HUES6 (cell line): ENCODE results near the gene TMEM151A.
"Not testable (repeated sequence)": the region's sequence is repeated elsewhere in the genome, so short reads cannot be mapped to it uniquely, and the experiment has no call there.

ENCODE experiments used
- H3K27ac ChIP-seq: 2 replicates; pipeline ENCODE4 v1.7.0; 2013; ENCODE audit warnings: low read depth, mild to moderate bottlenecking, low read length, inconsistent platforms
- H3K27me3 ChIP-seq: 2 replicates; pipeline ENCODE4 v1.6.1; 2013; ENCODE audit warnings: low read length; ENCODE audit not compliant: control insufficient read depth, insufficient read depth
- H3K36me3 ChIP-seq: 2 replicates; pipeline ENCODE4 v1.6.1; 2013; ENCODE audit warnings: low read length; ENCODE audit not compliant: control insufficient read depth, insufficient read depth
- H3K4me1 ChIP-seq: 2 replicates; pipeline ENCODE4 v1.6.1; 2013; ENCODE audit warnings: low read length; ENCODE audit not compliant: control insufficient read depth, insufficient read depth
- H3K4me3 ChIP-seq: 2 replicates; pipeline ENCODE4 v1.5.1; 2013; ENCODE audit warnings: low read depth, low read length
- H3K9ac ChIP-seq: one replicate; pipeline ENCODE4 v1.6.1; 2013; ENCODE audit warnings: mild to moderate bottlenecking, low read length
- H3K9me3 ChIP-seq: 2 replicates; pipeline ENCODE4 v1.6.1; 2013; ENCODE audit warnings: low read depth, low read length; ENCODE audit not compliant: control insufficient read depth, insufficient read depth

Gene TMEM151A

GRCh38 chr11:66293352-66293751 is 1.7 kb downstream of the TMEM151A start:
- Histone ChIP-seq H3K4me1 (peaks cover 13% of the 10 kb centered on the region), H3K4me3 (no peak overlapping the region), H3K36me3 (no peaks in the 10 kb centered on the region), H3K9ac (no peak overlapping the region), H3K27me3 (peaks cover 57% of the 10 kb centered on the region), H3K27ac (no peak overlapping the region), H3K9me3 (no peaks in the 10 kb centered on the region)

- H3K4me1 ChIP-seq = peaks cover 13% of the 10 kb centered on the region
- H3K27me3 ChIP-seq = peaks cover 57% of the 10 kb centered on the region
- no peak overlapping the region for H3K4me3 ChIP-seq
- H3K9ac ChIP-seq = no peak overlapping the region
- H3K36me3 ChIP-seq = no peaks in the 10 kb centered on the region
- H3K9me3 ChIP-seq = no peaks in the 10 kb centered on the region
- no peak overlapping the region for H3K27ac ChIP-seq
Measured at GRCh38 chr11:66293777-66294625, 2.3 kb downstream of the TMEM151A start.

GRCh38 chr11:66294626-66295620 is 3.2 kb downstream of the TMEM151A start:
- H3K27me3 ChIP-seq = peaks cover 53% of the 10 kb centered on the region
- H3K27ac ChIP-seq = no peak overlapping the region
- no peaks in the 10 kb centered on the region for H3K36me3 ChIP-seq
- no peaks in the 10 kb centered on the region for H3K9me3 ChIP-seq
- H3K4me1 ChIP-seq = peaks cover 10% of the 10 kb centered on the region
- H3K9ac ChIP-seq = no peak overlapping the region
- no peak overlapping the region for H3K4me3 ChIP-seq

DNA sequence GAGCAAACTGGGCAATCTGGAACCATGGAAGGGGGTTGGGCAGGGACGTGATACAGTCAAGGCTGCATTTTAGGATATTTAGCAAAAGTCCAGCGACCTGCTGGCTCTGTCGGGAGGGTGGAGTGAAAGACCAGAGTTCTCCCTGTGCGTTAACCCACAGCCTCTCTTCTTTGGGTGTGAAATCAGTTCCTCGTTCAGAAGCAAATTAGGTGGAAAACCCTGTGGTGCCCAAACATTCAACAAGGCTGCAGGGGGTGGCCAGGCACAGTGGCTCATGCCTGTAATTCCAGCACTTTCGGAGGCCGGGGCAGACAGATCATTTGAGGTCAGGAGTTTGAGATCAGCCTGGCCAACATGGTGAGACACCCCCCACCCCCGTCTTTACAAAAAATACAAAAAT is 5.9 kb downstream of the TMEM151A start:
- H3K9ac ChIP-seq = no peak overlapping the region
- no peaks in the 10 kb centered on the region for H3K36me3 ChIP-seq
- H3K27me3 ChIP-seq = peaks cover 26% of the 10 kb centered on the region
- H3K27ac ChIP-seq = no peak overlapping the region
- H3K4me1 ChIP-seq = peaks cover 6% of the 10 kb centered on the region; the same call in 1 of the 2 replicates
- H3K4me3 ChIP-seq = no peak overlapping the region
- no peaks in the 10 kb centered on the region for H3K9me3 ChIP-seq

- no peak overlapping the region for H3K9ac ChIP-seq
- peaks cover 6% of the 10 kb centered on the region; the same call in 1 of the 2 replicates for H3K4me1 ChIP-seq
- no peaks in the 10 kb centered on the region for H3K36me3 ChIP-seq
- no peaks in the 10 kb centered on the region for H3K9me3 ChIP-seq
- H3K27me3 ChIP-seq = peaks cover 11% of the 10 kb centered on the region; the same call in 1 of the 2 replicates
- no peak overlapping the region for H3K27ac ChIP-seq
- no peak overlapping the region for H3K4me3 ChIP-seq
Measured at GRCh38 chr11:66299186-66299585, 7.5 kb downstream of the TMEM151A start.

- no peak overlapping the region for H3K9ac ChIP-seq
- no peaks in the 10 kb centered on the region; the same call in 1 of the 2 replicates for H3K27me3 ChIP-seq
- H3K27ac ChIP-seq = no peak overlapping the region
- H3K9me3 ChIP-seq = no peaks in the 10 kb centered on the region
- peaks cover under 1% of the 10 kb centered on the region; the same call in 1 of the 2 replicates for H3K4me1 ChIP-seq
- no peak overlapping the region for H3K4me3 ChIP-seq
- no peaks in the 10 kb centered on the region for H3K36me3 ChIP-seq
Measured at GRCh38 chr11:66302656-66303055, 11.0 kb downstream of the TMEM151A start.

GRCh38 chr11:66309475-66309874 is 17.8 kb downstream of the TMEM151A start:
- Histone ChIP-seq H3K4me1 (peaks cover 13% of the 10 kb centered on the region), H3K9ac (no peak overlapping the region), H3K9me3 (no peaks in the 10 kb centered on the region), H3K27me3 (no peaks in the 10 kb centered on the region), H3K27ac (no peak overlapping the region), H3K36me3 (no peaks in the 10 kb centered on the region), H3K4me3 (no peak overlapping the region)

- no peaks in the 10 kb centered on the region; the same call in 1 of the 2 replicates for H3K27me3 ChIP-seq
- no peak overlapping the region for H3K27ac ChIP-seq
- no peak overlapping the region for H3K9ac ChIP-seq
- no peaks in the 10 kb centered on the region for H3K9me3 ChIP-seq
- peaks cover 13% of the 10 kb centered on the region for H3K4me1 ChIP-seq
- no peak overlapping the region for H3K4me3 ChIP-seq
- H3K36me3 ChIP-seq = no peaks in the 10 kb centered on the region
Measured at GRCh38 chr11:66310324-66310723, 18.6 kb downstream of the TMEM151A start.

DNA sequence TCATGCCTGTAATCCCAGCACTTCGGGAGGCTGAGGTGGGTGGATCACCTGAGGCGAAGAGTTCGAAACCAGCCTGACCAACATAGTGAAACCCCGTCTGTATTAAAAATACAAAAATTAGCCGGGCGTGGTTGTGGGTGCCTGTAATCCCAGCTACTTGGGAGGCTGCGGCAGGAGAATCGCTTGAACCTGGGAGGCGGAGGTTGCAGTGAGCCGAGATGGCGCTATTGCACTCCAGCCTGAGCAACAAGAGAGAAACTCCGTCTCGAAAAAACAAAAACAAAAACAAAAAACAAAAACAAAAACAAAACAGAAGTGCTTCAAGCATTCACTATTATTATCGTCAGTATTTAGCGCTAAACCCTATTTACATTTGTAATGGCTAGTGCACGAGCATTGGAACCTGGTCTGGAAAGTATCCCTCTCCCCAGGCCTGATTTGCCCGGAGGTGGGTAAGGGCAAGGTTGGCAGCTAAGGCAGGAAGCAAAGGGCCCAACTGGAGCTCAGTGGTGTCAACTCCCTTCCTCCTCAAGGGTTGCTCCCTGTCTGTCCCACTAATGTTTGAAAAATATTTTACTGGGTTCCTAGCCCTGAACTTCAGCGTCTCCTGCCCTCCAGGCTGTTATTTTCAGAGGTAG is 19.2 kb downstream of the TMEM151A start:
- H3K27ac ChIP-seq, H3K36me3 ChIP-seq, H3K27me3 ChIP-seq, H3K4me3 ChIP-seq, H3K9ac ChIP-seq, H3K9me3 ChIP-seq: not testable (repeated sequence)
- peaks cover 13% of the 10 kb centered on the region for H3K4me1 ChIP-seq

- Histone ChIP-seq H3K9ac (peak overlapping the region; percentile 62), H3K4me1 (peaks cover 19% of the 10 kb centered on the region), H3K27me3 (no peaks in the 10 kb centered on the region; the same call in 1 of the 2 replicates), H3K4me3 (peak overlapping the region; percentile 74), H3K9me3 (no peaks in the 10 kb centered on the region), H3K27ac (no peak overlapping the region), H3K36me3 (no peaks in the 10 kb centered on the region)
Measured at GRCh38 chr11:66311470-66311964, 19.8 kb downstream of the TMEM151A start.
